ENCODE measurements around the gene CACNA2D3.

DNA sequence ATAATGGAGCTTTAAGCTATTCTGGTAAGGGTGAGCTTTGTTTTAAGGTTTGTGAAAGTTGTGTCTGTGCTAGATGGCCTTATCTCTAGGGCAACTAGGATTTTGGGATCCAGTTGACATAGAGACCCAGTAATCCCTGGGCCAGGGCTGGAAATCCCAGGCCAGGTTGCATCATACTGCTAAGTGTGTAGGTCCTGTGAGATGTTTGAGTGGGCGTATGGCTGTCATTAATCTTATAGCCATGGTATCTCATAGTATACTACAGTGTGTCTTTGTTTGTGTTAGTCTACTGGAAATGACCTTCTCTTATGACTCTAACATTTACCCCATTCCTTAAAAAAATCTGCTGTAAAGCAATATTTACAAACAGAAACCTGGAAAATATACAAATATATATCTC, 151.4 kb downstream of the CACNA2D3 start:
- TF ChIP-seq, protein P1, sequence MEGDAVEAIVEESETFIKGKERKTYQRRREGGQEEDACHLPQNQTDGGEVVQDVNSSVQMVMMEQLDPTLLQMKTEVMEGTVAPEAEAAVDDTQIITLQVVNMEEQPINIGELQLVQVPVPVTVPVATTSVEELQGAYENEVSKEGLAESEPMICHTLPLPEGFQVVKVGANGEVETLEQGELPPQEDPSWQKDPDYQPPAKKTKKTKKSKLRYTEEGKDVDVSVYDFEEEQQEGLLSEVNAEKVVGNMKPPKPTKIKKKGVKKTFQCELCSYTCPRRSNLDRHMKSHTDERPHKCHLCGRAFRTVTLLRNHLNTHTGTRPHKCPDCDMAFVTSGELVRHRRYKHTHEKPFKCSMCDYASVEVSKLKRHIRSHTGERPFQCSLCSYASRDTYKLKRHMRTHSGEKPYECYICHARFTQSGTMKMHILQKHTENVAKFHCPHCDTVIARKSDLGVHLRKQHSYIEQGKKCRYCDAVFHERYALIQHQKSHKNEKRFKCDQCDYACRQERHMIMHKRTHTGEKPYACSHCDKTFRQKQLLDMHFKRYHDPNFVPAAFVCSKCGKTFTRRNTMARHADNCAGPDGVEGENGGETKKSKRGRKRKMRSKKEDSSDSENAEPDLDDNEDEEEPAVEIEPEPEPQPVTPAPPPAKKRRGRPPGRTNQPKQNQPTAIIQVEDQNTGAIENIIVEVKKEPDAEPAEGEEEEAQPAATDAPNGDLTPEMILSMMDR (IDR thresholded peaks at IDR 0.05), result no peak
- TF ChIP-seq POLR2A (IDR thresholded peaks at IDR 0.05), result no peak
